Esophagus muscularis mucosa (tissue), 4 donors: Measurements from ENCODE around the gene MRPL55.

ENCODE experiments used
- CTCF ChIP-seq, 3 experiments: fragments of 200-600 bp in 2 of 3; fragments of 450-650 bp in 1 of 3; sonication (generic) in 2 of 3; IDR thresholded peaks; one replicate each; pipeline ENCODE4 v1.5.1; 2017 to 2019; ENCODE audit warnings: antibody characterized with exemption in 3 of 3, mild to moderate bottlenecking in 2 of 3, moderate library complexity in 1 of 3
- EP300 ChIP-seq: sonication (generic); formaldehyde crosslinking; IDR thresholded peaks from one replicate; pipeline ENCODE4 v1.6.1; 2017; ENCODE audit warnings: antibody characterized with exemption
- POLR2A ChIP-seq: fragments of 450-650 bp; IDR thresholded peaks from one replicate; pipeline ENCODE4 v1.6.1; 2017; ENCODE audit warnings: antibody characterized with exemption, moderate library complexity, mild to moderate bottlenecking, low read depth
- POLR2AphosphoS5 ChIP-seq, 2 donors: sonication (generic); formaldehyde crosslinking; IDR thresholded peaks; one replicate each; pipeline ENCODE4 v1.6.1; 2017; ENCODE audit warnings: antibody characterized with exemption in 2 of 2

DNA sequence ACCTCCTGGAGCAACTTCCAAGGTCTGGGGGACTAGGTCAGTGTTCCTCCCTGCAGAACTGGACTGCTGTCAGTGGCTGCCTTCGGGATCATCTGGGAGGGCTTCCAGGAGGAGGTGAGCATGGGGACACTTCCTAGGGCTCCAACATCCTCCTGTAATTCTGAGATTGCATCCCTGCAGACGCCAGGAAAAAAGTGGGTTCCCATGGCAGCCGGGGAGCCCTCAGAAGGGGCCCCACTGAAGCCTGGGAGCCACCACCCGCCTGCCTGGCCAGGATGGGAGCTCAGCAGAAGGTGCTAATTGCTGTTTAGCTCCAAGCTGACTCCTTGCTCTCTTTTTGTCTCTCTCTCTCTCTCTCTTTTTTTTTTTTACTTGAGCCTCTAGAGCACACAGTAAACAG, 42.7 kb downstream of the MRPL55 start:
- TF ChIP-seq POLR2A, result no peak
- no peak for TF ChIP-seq CTCF (IDR thresholded peaks at IDR 0.05)
- no peak for TF ChIP-seq POLR2AphosphoS5 (IDR thresholded peaks at IDR 0.05)
- TF ChIP-seq EP300, result no peak
